ENCODE measurements around the gene ASPSCR1.

ASPSCR1 gene

GRCh38 chr17:82003411-82004381 is 26.3 kb downstream of the ASPSCR1 start:
- Mint-ChIP-seq H3K4me3 (no peak overlapping the region), H3K36me3 (no peaks in the 10 kb centered on the region), H3K4me1 (peaks cover 2% of the 10 kb centered on the region), H3K27me3 (no peaks in the 10 kb centered on the region), H3K27ac (no peak overlapping the region), H3K9me3 (no peaks in the 10 kb centered on the region)
- DNase-seq (ENCODE audit: low spot score in 2 of 2) (no peak), ATAC-seq (ENCODE audit: low read depth) (no peak)

GRCh38 chr17:82004517-82005455 is 27.4 kb downstream of the ASPSCR1 start:
- peaks cover 2% of the 10 kb centered on the region for H3K4me1 Mint-ChIP-seq
- H3K27ac Mint-ChIP-seq, result no peak overlapping the region
- no peaks in the 10 kb centered on the region for H3K27me3 Mint-ChIP-seq
- no peaks in the 10 kb centered on the region for H3K9me3 Mint-ChIP-seq
- no peak overlapping the region for H3K4me3 Mint-ChIP-seq
- H3K36me3 Mint-ChIP-seq, result peaks cover 3% of the 10 kb centered on the region
- ATAC-seq (ENCODE audit: low read depth), result no peak
- DNase-seq (ENCODE audit: low spot score in 2 of 2), result no peak

- Mint-ChIP-seq H3K4me3 (no peak overlapping the region), H3K27me3 (no peaks in the 10 kb centered on the region), H3K36me3 (peaks cover 3% of the 10 kb centered on the region), H3K27ac (no peak overlapping the region), H3K4me1 (peaks cover 2% of the 10 kb centered on the region), H3K9me3 (no peaks in the 10 kb centered on the region)
- DNase-seq (ENCODE audit: low spot score in 2 of 2), result no peak
- no peak for ATAC-seq (ENCODE audit: low read depth)
Measured at GRCh38 chr17:82005701-82006348, 28.4 kb downstream of the ASPSCR1 start.

GRCh38 chr17:82006468-82007227 is 29.2 kb downstream of the ASPSCR1 start:
- no peak for DNase-seq (ENCODE audit: low spot score in 2 of 2)
- H3K4me3 Mint-ChIP-seq, result no peak overlapping the region
- no peaks in the 10 kb centered on the region for H3K9me3 Mint-ChIP-seq
- ATAC-seq (ENCODE audit: low read depth), result no peak
- no peaks in the 10 kb centered on the region for H3K27me3 Mint-ChIP-seq
- H3K27ac Mint-ChIP-seq, result no peak overlapping the region
- H3K36me3 Mint-ChIP-seq, result peaks cover 3% of the 10 kb centered on the region
- peaks cover 2% of the 10 kb centered on the region for H3K4me1 Mint-ChIP-seq

- Mint-ChIP-seq H3K4me1 (peaks cover 2% of the 10 kb centered on the region), H3K9me3 (no peaks in the 10 kb centered on the region), H3K36me3 (peaks cover 3% of the 10 kb centered on the region), H3K27me3 (no peaks in the 10 kb centered on the region), H3K27ac (no peak overlapping the region), H3K4me3 (no peak overlapping the region)
- DNase-seq (ENCODE audit: low spot score in 2 of 2) (no peak), ATAC-seq (ENCODE audit: low read depth) (no peak)
Measured at GRCh38 chr17:82007228-82007494, 29.7 kb downstream of the ASPSCR1 start.

- no peak for ATAC-seq (ENCODE audit: low read depth)
- no peak for DNase-seq (ENCODE audit: low spot score in 2 of 2)
- H3K27ac Mint-ChIP-seq, result no peak overlapping the region
- no peak overlapping the region for H3K4me3 Mint-ChIP-seq
- peaks cover 2% of the 10 kb centered on the region for H3K4me1 Mint-ChIP-seq
- no peaks in the 10 kb centered on the region for H3K9me3 Mint-ChIP-seq
- H3K36me3 Mint-ChIP-seq, result peaks cover 3% of the 10 kb centered on the region
- H3K27me3 Mint-ChIP-seq, result no peaks in the 10 kb centered on the region
Measured at GRCh38 chr17:82007495-82008257, 30.2 kb downstream of the ASPSCR1 start.

- Mint-ChIP-seq H3K9me3 (no peaks in the 10 kb centered on the region), H3K27ac (no peak overlapping the region), H3K4me3 (no peak overlapping the region), H3K27me3 (no peaks in the 10 kb centered on the region), H3K4me1 (peaks cover 2% of the 10 kb centered on the region), H3K36me3 (peaks cover 3% of the 10 kb centered on the region)
- ATAC-seq (ENCODE audit: low read depth) (no peak), DNase-seq (ENCODE audit: low spot score in 2 of 2) (no peak)
Measured at GRCh38 chr17:82008258-82008940, 31.0 kb downstream of the ASPSCR1 start.

GRCh38 chr17:82008941-82009405 is 31.5 kb downstream of the ASPSCR1 start:
- no peak for DNase-seq (ENCODE audit: low spot score in 2 of 2)
- Mint-ChIP-seq H3K27me3 (no peaks in the 10 kb centered on the region), H3K36me3 (peaks cover 4% of the 10 kb centered on the region), H3K9me3 (no peaks in the 10 kb centered on the region), H3K27ac (no peak overlapping the region), H3K4me3 (no peak overlapping the region), H3K4me1 (peaks cover 2% of the 10 kb centered on the region)
- no peak for ATAC-seq (ENCODE audit: low read depth)

- no peaks in the 10 kb centered on the region for H3K27me3 Mint-ChIP-seq
- peaks cover 7% of the 10 kb centered on the region for H3K36me3 Mint-ChIP-seq
- DNase-seq (ENCODE audit: low spot score in 2 of 2) (no peak), ATAC-seq (ENCODE audit: low read depth) (no peak)
- no peak overlapping the region for H3K4me3 Mint-ChIP-seq
- no peaks in the 10 kb centered on the region for H3K9me3 Mint-ChIP-seq
- peaks cover 2% of the 10 kb centered on the region for H3K4me1 Mint-ChIP-seq
- H3K27ac Mint-ChIP-seq, result no peak overlapping the region
Measured at GRCh38 chr17:82009413-82009812, 32.0 kb downstream of the ASPSCR1 start.

GRCh38 chr17:82010575-82011525 is 33.4 kb downstream of the ASPSCR1 start:
- Mint-ChIP-seq H3K27me3 (no peaks in the 10 kb centered on the region), H3K9me3 (no peaks in the 10 kb centered on the region), H3K36me3 (peaks cover 7% of the 10 kb centered on the region), H3K27ac (no peak overlapping the region), H3K4me3 (no peak overlapping the region), H3K4me1 (peaks cover 2% of the 10 kb centered on the region)
- ATAC-seq (ENCODE audit: low read depth), result no peak
- no peak for DNase-seq (ENCODE audit: low spot score in 2 of 2)

- Mint-ChIP-seq H3K27me3 (no peaks in the 10 kb centered on the region), H3K36me3 (peaks cover 7% of the 10 kb centered on the region), H3K4me1 (peaks cover 2% of the 10 kb centered on the region), H3K9me3 (no peaks in the 10 kb centered on the region), H3K4me3 (no peak overlapping the region), H3K27ac (no peak overlapping the region)
- no peak for DNase-seq (ENCODE audit: low spot score in 2 of 2)
- ATAC-seq (ENCODE audit: low read depth), result no peak
Measured at GRCh38 chr17:82011617-82012187, 34.3 kb downstream of the ASPSCR1 start.
